Testis (tissue), 2 donors: ENCODE results near the gene PRKAR1A.

ENCODE experiments used
- POLR2A ChIP-seq: fragments of 450-650 bp; IDR thresholded peaks from one replicate; pipeline ENCODE4 v1.6.1; 2017; ENCODE audit warnings: antibody characterized with exemption, mild to moderate bottlenecking, moderate library complexity
- TF ChIP-seq, protein P1 (sequence below), 3 experiments: fragments of 450-650 bp in 2 of 3; fragments of 200-600 bp in 1 of 3; sonication (generic) in 1 of 3; IDR thresholded peaks; one replicate each; pipeline ENCODE4 v1.5.1; 2016 to 2019; ENCODE audit warnings: antibody characterized with exemption in 3 of 3, mild to moderate bottlenecking in 2 of 3, moderate library complexity in 1 of 3

DNA sequence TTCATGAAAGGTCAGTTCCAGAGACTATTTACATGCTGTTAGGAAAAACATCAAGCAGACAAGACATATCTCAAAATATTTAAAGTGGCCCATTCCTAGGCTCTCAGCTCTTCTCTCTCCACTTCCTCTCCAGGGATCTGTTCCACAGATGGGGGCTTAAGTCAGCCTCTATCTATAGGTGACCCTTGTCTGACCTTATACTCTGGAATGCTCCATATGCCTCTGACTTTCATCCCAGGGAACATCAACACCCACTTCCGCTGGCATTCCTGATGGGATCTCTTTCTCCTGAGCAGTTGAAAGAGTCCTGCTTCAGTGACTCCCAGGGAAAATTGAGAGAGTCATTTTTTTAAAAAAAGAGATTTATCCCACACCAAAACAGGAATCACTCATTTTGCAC, 43.4 kb upstream of the PRKAR1A start:
- TF ChIP-seq, protein P1, sequence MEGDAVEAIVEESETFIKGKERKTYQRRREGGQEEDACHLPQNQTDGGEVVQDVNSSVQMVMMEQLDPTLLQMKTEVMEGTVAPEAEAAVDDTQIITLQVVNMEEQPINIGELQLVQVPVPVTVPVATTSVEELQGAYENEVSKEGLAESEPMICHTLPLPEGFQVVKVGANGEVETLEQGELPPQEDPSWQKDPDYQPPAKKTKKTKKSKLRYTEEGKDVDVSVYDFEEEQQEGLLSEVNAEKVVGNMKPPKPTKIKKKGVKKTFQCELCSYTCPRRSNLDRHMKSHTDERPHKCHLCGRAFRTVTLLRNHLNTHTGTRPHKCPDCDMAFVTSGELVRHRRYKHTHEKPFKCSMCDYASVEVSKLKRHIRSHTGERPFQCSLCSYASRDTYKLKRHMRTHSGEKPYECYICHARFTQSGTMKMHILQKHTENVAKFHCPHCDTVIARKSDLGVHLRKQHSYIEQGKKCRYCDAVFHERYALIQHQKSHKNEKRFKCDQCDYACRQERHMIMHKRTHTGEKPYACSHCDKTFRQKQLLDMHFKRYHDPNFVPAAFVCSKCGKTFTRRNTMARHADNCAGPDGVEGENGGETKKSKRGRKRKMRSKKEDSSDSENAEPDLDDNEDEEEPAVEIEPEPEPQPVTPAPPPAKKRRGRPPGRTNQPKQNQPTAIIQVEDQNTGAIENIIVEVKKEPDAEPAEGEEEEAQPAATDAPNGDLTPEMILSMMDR (IDR thresholded peaks at IDR 0.05), result no peak
- no peak for TF ChIP-seq POLR2A
